Small intestine (tissue), 7 donors: ENCODE data around the gene RABGAP1. TPM values are rescaled to one million over a fixed set of nuclear protein-coding genes. Genes with fewer than 3 reads are reported as not detected.

ENCODE experiments used
- DNase-seq, 2 donors: peaks; one replicate each; pipeline versions ENCODE4 v3.0.0 to v3.0.0-alpha.2; 2013
- FAIRE-seq: peaks from 2 replicates; lab custom pipeline; 2012; peaks lifted over from hg19 to GRCh38; lab: Jason Lieb, UNC
- H3K27ac ChIP-seq, 3 donors: one replicate each; pipeline ENCODE4 v1.5.1; 2013; ENCODE audit warnings: low read length in 2 of 3, mild to moderate bottlenecking in 2 of 3, control low read depth in 1 of 3, inconsistent platforms in 1 of 3, low read depth in 1 of 3, moderate library complexity in 1 of 3
- H3K27me3 ChIP-seq, 3 donors: one replicate each; pipeline ENCODE4 v1.6.1; 2013; ENCODE audit warnings: low read length in 3 of 3, inconsistent platforms in 1 of 3; ENCODE audit not compliant: control insufficient read depth in 3 of 3, insufficient read depth in 3 of 3
- H3K36me3 ChIP-seq, 3 donors: one replicate each; pipeline ENCODE4 v1.6.1; 2013; ENCODE audit warnings: low read length in 3 of 3, inconsistent platforms in 1 of 3, low read depth in 1 of 3, mild to moderate bottlenecking in 1 of 3, moderate library complexity in 1 of 3; ENCODE audit not compliant: control insufficient read depth in 3 of 3, insufficient read depth in 2 of 3
- H3K4me1 ChIP-seq, 3 donors: one replicate each; pipeline ENCODE4 v1.6.1; 2013; ENCODE audit warnings: low read length in 2 of 3, inconsistent platforms in 1 of 3, low read depth in 1 of 3, mild to moderate bottlenecking in 1 of 3, moderate library complexity in 1 of 3; ENCODE audit not compliant: control insufficient read depth in 3 of 3, insufficient read depth in 2 of 3
- H3K4me3 ChIP-seq, 3 donors: one replicate each; pipeline ENCODE4 v1.5.1; 2013; ENCODE audit warnings: low read length in 3 of 3, control low read depth in 1 of 3, inconsistent platforms in 1 of 3, low read depth in 1 of 3, mild to moderate bottlenecking in 1 of 3, moderate library complexity in 1 of 3
- H3K9me3 ChIP-seq, 2 donors: one replicate each; pipeline ENCODE4 v1.6.1; 2013; ENCODE audit warnings: low read depth in 1 of 2, low read length in 1 of 2; ENCODE audit not compliant: control insufficient read depth in 2 of 2, insufficient read depth in 1 of 2
- WGBS, 3 donors: extraction: QIAGEN DNeasy Blood & Tissue Kit; methylation state at CpG; one replicate each; pipeline ENCODE4 v1.1.7; 2013; 5-methylcytosine and 5-hydroxymethylcytosine counted together
- polyA plus RNA-seq, 4 donors: library from polyadenylated mRNA; stranded (reverse) in 3 of 4; unstranded in 1 of 4; fragments of 200-250 nt in 3 of 4; fragments of 120-200 nt in 1 of 4; gene quantifications; one replicate each; pipeline versions ENCODE4 v1.2.1 to v1.2.3, GENCODE V29; 2013
- donor health status: healthy with polysubstance abuse.
- donor health status: control.
- donor health status: control.
- donor health status: Bipolar disorder and iron deficiency.
- donor health status: healthy.

RABGAP1 gene
- polyA plus RNA-seq, 4 donors = 5.9 to 35.1 (median 8.5) TPM

DNA sequence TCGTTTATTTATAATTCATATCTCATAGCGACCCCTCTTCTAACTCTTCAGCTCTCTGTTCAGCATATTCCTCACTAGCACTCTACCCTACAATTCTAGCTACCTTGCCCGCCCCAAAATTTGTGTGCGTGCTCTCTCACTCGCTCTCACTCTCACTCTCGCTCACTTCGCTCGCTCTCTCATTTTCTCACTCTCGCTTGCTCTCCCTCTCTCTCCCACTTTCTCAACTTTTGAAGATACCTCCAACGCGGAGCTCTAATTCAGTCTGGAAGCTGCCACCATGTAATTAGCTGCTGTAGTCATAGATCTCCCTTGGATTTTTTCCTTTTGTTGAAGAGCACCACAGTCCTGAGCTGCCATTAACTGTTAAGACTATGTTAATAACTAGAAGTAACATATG is 123.1 kb downstream of the RABGAP1 start:
- no peak overlapping the region for H3K4me3 ChIP-seq
- no peak for DNase-seq
- no peaks in the 10 kb centered on the region for H3K4me1 ChIP-seq
- no peaks in the 10 kb centered on the region for H3K9me3 ChIP-seq
- no peak overlapping the region for H3K27ac ChIP-seq
- no peaks in the 10 kb centered on the region for H3K27me3 ChIP-seq
- peaks cover 0 to 14% (median 3%) of the 10 kb centered on the region in 3 donors for H3K36me3 ChIP-seq
- WGBS, 3 donors = 95 to 98% (median 97%) methylated on average over 11 of the region's 11 CpGs
- no peak for FAIRE-seq

DNA sequence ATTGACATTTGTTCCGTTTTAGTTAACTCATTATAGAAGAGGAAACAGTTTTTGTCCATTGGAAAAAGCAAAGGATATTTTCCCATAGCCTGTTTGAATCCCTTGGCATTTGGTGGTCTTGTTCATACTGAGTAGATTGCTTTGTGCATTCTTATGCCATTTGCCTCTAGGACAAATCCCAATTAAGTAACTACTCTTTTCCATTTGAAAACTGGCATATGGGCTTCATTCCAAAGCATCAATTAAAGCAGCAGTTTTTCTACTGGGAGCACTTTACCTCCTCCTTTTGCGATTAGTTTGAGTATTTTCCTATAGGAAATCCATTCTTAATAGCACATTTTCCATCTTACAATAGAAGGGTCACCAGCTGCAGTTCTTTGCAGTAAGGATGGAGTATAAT is 123.9 kb downstream of the RABGAP1 start:
- 65 to 86% (median 76%) methylated on average over 2 of the region's 2 CpGs for WGBS, 3 donors
- DNase-seq (no peak), FAIRE-seq (no peak)
- H3K27ac ChIP-seq = no peak overlapping the region
- peaks cover 0 to 14% (median 3%) of the 10 kb centered on the region in 3 donors for H3K36me3 ChIP-seq
- no peaks in the 10 kb centered on the region for H3K4me1 ChIP-seq
- no peaks in the 10 kb centered on the region for H3K27me3 ChIP-seq
- H3K9me3 ChIP-seq = no peaks in the 10 kb centered on the region
- no peak overlapping the region for H3K4me3 ChIP-seq

DNA sequence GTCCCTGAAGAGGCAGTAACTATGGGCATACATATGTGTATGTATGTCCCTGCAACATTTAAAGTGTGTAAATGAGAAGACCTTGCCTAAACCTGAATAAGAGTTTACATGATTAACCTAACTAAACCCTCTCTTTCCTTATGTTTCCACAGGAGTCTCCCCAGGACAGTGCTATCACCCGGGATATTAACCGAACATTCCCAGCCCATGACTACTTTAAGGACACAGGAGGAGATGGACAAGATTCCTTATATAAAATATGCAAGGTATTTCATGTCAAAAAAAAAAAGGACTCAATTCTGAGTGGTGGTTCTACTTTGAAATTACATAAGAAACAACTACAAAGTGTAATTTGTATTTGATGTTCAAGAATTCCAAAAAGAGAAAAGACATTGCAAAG is 124.4 kb downstream of the RABGAP1 start:
- no peak overlapping the region for H3K4me3 ChIP-seq
- H3K9me3 ChIP-seq = no peaks in the 10 kb centered on the region
- no peaks in the 10 kb centered on the region for H3K4me1 ChIP-seq
- no peaks in the 10 kb centered on the region for H3K27me3 ChIP-seq
- H3K36me3 ChIP-seq = peaks cover 0 to 14% (median 3%) of the 10 kb centered on the region in 3 donors
- 94 to 98% (median 97%) methylated on average over 2 of the region's 2 CpGs for WGBS, 3 donors
- FAIRE-seq (no peak), DNase-seq (no peak)
- no peak overlapping the region for H3K27ac ChIP-seq

DNA sequence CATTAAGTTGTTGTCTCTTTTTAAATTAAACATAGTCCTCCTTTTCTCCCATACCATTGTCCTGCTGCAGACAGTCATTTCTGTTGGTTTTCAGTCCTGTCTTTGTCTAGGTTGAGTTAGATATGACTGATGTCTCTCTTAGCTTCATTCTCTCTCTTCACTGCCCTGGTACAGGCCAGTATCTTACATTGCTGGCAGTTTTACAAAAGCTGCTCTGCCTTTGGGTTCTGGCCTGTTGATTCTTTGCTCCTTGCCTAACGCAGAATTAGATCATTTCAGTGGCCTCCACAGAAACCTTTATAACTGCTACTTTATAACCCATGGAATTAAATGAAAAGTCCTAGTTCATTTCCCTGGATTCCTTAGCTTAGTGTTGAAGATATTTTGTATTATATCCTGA is 126.3 kb downstream of the RABGAP1 start:
- Histone ChIP-seq H3K4me3 (no peak overlapping the region), H3K9me3 (no peaks in the 10 kb centered on the region), H3K36me3 (peaks cover 0 to 8% (median 3%) of the 10 kb centered on the region in 3 donors), H3K4me1 (no peaks in the 10 kb centered on the region), H3K27ac (no peak overlapping the region), H3K27me3 (no peaks in the 10 kb centered on the region)
- DNase-seq (no peak), FAIRE-seq (no peak)
- 87 to 100% (median 96%) methylated on average over 1 of the region's 1 CpG for WGBS, 3 donors

DNA sequence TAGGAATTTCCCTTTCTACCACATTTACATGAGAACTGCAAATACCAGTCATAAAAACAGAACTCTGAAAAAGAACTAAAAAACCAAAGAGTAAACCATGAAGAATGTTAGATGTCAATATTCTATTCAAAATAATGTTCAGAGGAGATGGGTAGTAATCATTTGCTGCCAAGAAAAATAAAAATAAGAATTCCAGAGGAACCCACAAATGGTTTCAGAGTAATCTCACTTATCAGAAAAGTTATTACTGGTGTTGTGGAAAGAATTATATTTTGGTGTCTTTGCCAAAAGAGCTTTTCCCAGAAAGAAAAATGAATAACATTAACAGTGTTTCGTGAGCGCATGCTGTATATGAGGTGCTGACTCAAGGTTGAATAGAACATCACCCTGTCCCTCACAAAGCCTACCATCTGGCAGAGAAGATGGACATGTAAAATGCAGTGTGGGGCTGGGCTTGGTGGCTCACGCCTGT is 128.2 kb downstream of the RABGAP1 start:
- Histone ChIP-seq H3K27ac (no peak overlapping the region), H3K4me1 (no peaks in the 10 kb centered on the region), H3K9me3 (no peaks in the 10 kb centered on the region), H3K27me3 (no peaks in the 10 kb centered on the region), H3K4me3 (no peak overlapping the region), H3K36me3 (peaks cover 0 to 3% (median 3%) of the 10 kb centered on the region in 3 donors)
- FAIRE-seq (no peak), DNase-seq (no peak)
- 81 to 87% (median 86%) methylated on average over 3 of the region's 3 CpGs for WGBS, 3 donors

DNA sequence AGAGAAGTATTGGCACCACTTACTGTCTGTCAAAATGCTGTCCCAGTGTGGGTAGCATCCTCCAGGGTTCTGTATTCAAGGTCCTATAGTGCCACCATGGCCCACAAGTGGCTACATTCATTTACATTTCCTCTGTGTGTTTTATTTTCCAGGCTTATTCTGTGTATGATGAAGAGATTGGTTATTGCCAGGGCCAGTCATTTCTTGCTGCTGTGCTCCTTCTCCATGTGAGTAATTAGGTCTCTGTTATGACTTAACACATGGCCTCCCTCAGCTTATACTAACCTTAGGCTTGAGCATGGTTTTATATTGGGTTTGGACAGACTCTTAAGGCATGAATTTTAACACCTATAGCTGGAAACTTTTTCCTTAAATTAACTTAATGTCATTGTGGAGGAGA is 129.4 kb downstream of the RABGAP1 start:
- peaks cover 0 to 5% (median 3%) of the 10 kb centered on the region in 3 donors for H3K36me3 ChIP-seq
- FAIRE-seq = no peak
- no peak overlapping the region for H3K4me3 ChIP-seq
- no peaks in the 10 kb centered on the region for H3K27me3 ChIP-seq
- no peak for DNase-seq
- no peaks in the 10 kb centered on the region for H3K4me1 ChIP-seq
- no peaks in the 10 kb centered on the region for H3K9me3 ChIP-seq
- no peak overlapping the region for H3K27ac ChIP-seq

DNA sequence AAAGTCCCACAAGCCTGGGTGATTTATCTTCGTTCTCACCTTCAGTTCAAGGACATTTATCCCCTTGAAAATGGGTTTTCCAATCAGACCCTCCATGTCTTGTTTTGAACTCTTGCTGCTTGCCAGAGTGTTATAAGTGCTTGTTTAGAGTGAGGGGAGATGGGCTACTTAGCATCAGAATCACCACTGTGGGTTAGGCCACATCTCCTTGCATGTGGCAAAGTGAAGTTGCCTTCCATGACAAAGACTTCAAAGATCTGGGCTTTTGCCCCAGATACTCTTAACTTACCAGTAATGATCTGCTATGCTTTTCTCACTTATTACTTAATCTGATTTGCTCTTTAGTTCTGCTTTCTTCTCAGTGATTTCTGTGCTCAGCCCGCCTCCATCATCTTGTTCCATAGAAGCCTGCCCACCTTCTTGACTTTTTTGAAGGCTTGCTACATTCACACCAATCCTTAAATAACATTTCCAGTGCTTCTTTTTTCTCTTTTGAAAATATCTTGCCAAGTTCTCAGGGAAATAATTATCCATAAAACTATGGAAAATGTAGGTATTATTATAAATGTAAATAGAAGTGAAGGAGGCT is 131.7 kb downstream of the RABGAP1 start:
- FAIRE-seq (no peak), DNase-seq (no peak)
- Histone ChIP-seq H3K9me3 (no peaks in the 10 kb centered on the region), H3K36me3 (peaks cover 0 to 6% (median 0%) of the 10 kb centered on the region in 3 donors), H3K4me1 (no peaks in the 10 kb centered on the region), H3K27me3 (no peaks in the 10 kb centered on the region), H3K4me3 (no peak overlapping the region), H3K27ac (no peak overlapping the region)
- 85 to 94% (median 89%) methylated on average over 2 of the region's 2 CpGs for whole genome bisulfite sequencing, 3 donors

DNA sequence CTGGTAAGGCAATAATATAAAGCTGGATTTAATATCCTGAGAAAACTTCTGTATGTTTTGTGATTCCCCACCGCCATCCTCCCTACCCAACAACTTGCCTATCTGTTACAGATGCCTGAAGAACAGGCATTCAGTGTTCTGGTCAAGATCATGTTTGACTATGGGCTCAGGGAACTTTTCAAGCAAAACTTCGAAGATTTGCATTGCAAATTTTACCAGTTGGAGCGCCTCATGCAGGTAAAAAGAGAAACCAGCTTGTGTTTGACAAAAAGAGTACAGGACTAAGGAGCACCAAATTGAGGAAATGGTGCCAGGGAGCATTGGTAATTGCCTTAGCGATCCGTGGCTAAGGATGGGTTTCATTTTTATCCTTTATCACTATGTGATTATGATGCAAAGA is 132.6 kb downstream of the RABGAP1 start:
- Histone ChIP-seq H3K27ac (no peak overlapping the region), H3K4me3 (no peak overlapping the region), H3K27me3 (no peaks in the 10 kb centered on the region), H3K9me3 (no peaks in the 10 kb centered on the region), H3K4me1 (no peaks in the 10 kb centered on the region), H3K36me3 (peaks cover 0 to 6% (median under 1%) of the 10 kb centered on the region in 3 donors)
- 74 to 89% (median 80%) methylated on average over 5 of the region's 5 CpGs for WGBS, 3 donors
- FAIRE-seq (no peak), DNase-seq (no peak)

DNA sequence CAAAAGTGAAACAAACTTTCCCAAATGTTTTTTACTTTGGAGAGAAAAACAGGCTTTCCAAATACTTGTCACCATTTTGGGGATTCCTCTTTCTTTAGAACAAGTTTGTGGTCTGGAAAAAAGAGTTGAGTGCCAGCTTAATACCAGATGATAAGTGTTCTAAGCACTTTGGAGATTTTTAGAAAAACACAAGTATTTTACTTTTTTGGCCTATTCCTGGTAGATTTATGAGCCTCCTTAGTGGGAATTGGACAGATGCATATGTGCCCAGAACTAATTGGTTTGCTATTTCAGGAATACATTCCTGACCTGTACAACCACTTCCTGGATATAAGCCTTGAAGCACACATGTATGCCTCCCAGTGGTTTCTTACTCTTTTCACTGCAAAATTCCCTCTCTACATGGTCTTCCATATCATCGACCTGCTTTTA is 133.2 kb downstream of the RABGAP1 start:
- H3K4me3 ChIP-seq = no peak overlapping the region
- FAIRE-seq = no peak
- no peak overlapping the region for H3K27ac ChIP-seq
- H3K9me3 ChIP-seq = no peaks in the 10 kb centered on the region
- DNase-seq = no peak
- 72 to 91% (median 86%) methylated on average over 1 of the region's 1 CpG for WGBS, 3 donors
- no peaks in the 10 kb centered on the region for H3K4me1 ChIP-seq
- no peaks in the 10 kb centered on the region for H3K27me3 ChIP-seq
- peaks cover 0 to 9% (median 2%) of the 10 kb centered on the region in 3 donors for H3K36me3 ChIP-seq
